BJ (cell line): Measurements from ENCODE around the gene DAB2IP. TPM values are rescaled to one million over a fixed set of nuclear protein-coding genes. Genes with fewer than 3 reads are reported as not detected.

Experiments used
- CTCF ChIA-PET: fragments of 350-600 bp; formaldehyde crosslinking; extraction: SDS; loops from one replicate; lab custom pipeline; 2021; ENCODE audit warnings: antibody characterized with exemption, inconsistent platforms; lab: Yijun Ruan, JAX
- POLR2A ChIA-PET: fragments of 300-600 bp; sonication (Branson Sonifier 250); formaldehyde crosslinking; extraction: SDS; loops from one replicate; lab custom pipeline; 2021; ENCODE audit warnings: antibody characterized with exemption; lab: Charles Lee
- DNase-seq: peaks from one replicate; pipeline ENCODE4 v3.0.0-alpha.2; 2011; ENCODE audit warnings: low read depth
- H3K27me3 ChIP-seq: 2 replicates; pipeline ENCODE4 v1.6.0; 2011; ENCODE audit warnings: low read length; ENCODE audit not compliant: control insufficient read depth, insufficient read depth
- H3K36me3 ChIP-seq: 2 replicates; pipeline ENCODE4 v1.5.1; 2011; ENCODE audit warnings: low read length; ENCODE audit not compliant: control insufficient read depth, insufficient read depth
- H3K4me3 ChIP-seq: 2 replicates; pipeline ENCODE4 v1.5.1; 2011; ENCODE audit warnings: low read depth, mild to moderate bottlenecking, control low read depth, low read length
- polyA plus RNA-seq: library from polyadenylated mRNA; depleted of rRNA; stranded (reverse); fragments of >200 nt; gene quantifications from 2 replicates; pipeline ENCODE4 v1.2.3, GENCODE V29; 2011
- TF ChIP-seq, protein P1 (sequence below): IDR thresholded peaks from 2 replicates; pipeline ENCODE4 v1.5.1; 2011; ENCODE audit warnings: low read depth, mild to moderate bottlenecking, control low read depth, inconsistent platforms, low read length, moderate library complexity; ENCODE audit not compliant: insufficient read depth

Gene DAB2IP
- polyA plus RNA-seq, 1 experiment: 38.1 TPM

DNA sequence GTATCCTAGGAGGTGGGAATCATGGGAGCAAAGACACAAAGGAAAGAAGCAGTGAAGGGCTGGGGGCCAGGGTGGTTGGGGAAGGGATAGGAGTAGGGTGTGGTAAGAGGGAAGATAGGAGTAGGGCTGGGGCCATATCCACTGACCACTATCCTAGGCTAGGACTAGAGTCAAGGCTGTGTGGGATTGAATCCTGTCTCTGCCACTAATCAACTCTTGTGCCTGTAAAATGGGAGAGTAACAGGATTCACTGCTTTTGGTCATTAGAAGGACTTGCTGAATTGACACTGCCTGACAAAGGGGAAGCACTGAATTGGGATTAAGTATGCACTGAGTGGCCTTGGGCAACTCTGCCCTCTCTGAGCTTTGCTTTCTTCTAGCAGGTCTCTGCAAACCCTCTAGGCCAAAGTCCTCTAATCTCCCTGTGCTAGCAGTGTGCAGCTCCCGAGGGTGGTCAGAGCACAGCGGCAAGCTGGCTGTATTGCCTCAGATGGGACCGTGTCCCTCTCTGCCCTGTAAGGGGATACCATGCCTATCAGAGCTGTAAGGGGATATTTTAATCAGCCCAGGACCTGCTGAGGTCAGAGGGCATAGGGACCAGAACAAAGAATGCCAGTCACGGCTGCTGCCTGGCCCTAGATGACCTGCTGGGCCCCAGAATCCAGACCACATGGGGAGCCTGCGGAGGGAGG lies 12.4 kb upstream of the DAB2IP start:
- no peak for DNase-seq
- no peaks in the 10 kb centered on the region for H3K36me3 ChIP-seq
- H3K4me3 ChIP-seq: no peak overlapping the region
- ChIA-PET CTCF (interaction anchor here (0.6 to 3.7 kb wide), 11 partner anchors 9 to 896 kb away, joined by 3 to 11 read pairs (median 3); no protein-coding TSS in a partner anchor), POLR2A (no interaction called here)
- no peaks in the 10 kb centered on the region; the same call in 1 of the 2 replicates for H3K27me3 ChIP-seq
- TF ChIP-seq, protein P1, sequence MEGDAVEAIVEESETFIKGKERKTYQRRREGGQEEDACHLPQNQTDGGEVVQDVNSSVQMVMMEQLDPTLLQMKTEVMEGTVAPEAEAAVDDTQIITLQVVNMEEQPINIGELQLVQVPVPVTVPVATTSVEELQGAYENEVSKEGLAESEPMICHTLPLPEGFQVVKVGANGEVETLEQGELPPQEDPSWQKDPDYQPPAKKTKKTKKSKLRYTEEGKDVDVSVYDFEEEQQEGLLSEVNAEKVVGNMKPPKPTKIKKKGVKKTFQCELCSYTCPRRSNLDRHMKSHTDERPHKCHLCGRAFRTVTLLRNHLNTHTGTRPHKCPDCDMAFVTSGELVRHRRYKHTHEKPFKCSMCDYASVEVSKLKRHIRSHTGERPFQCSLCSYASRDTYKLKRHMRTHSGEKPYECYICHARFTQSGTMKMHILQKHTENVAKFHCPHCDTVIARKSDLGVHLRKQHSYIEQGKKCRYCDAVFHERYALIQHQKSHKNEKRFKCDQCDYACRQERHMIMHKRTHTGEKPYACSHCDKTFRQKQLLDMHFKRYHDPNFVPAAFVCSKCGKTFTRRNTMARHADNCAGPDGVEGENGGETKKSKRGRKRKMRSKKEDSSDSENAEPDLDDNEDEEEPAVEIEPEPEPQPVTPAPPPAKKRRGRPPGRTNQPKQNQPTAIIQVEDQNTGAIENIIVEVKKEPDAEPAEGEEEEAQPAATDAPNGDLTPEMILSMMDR: no peak

- CTCF ChIA-PET: interaction anchor here (1.0 to 3.7 kb wide), 8 partner anchors 10 to 350 kb away, joined by 3 to 11 read pairs (median 4); no protein-coding TSS in a partner anchor
- H3K4me3 ChIP-seq: no peak overlapping the region
- TF ChIP-seq, protein P1: no peak
- POLR2A ChIA-PET: no interaction called here
- no peaks in the 10 kb centered on the region for H3K36me3 ChIP-seq
- no peaks in the 10 kb centered on the region; the same call in 1 of the 2 replicates for H3K27me3 ChIP-seq
- DNase-seq: no peak
Observed at GRCh38 chr9:121639619-121640018, 11.8 kb upstream of the DAB2IP start.

DNA sequence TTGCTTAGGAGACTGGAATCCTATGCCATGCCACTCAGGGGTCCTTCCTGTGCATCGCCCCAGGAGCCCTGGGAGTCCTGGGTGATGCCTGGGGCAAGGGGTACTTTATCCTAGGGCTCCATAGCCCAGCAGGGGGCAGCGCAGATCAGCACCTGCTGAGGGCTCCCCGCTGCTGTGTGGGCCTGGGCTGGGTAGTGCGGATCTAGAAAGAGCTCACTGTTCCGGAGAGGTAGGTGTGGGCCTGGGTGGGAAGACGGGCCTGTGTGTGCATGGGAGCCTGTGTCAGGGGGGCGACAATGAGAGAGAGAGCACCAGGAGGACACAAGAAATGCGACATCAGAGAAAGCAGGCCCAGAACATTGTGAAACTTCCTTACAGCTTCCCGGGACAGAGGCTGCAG lies 11.4 kb upstream of the DAB2IP start:
- TF ChIP-seq, protein P1: peak; percentile 62
- ChIA-PET CTCF (interaction anchor here (0.8 to 3.7 kb wide), 10 partner anchors 9 to 378 kb away, joined by 3 to 11 read pairs (median 4); no protein-coding TSS in a partner anchor), POLR2A (no interaction called here)
- Histone ChIP-seq H3K4me3 (no peak overlapping the region), H3K27me3 (no peaks in the 10 kb centered on the region; the same call in 1 of the 2 replicates), H3K36me3 (no peaks in the 10 kb centered on the region)
- no peak for DNase-seq

DNA sequence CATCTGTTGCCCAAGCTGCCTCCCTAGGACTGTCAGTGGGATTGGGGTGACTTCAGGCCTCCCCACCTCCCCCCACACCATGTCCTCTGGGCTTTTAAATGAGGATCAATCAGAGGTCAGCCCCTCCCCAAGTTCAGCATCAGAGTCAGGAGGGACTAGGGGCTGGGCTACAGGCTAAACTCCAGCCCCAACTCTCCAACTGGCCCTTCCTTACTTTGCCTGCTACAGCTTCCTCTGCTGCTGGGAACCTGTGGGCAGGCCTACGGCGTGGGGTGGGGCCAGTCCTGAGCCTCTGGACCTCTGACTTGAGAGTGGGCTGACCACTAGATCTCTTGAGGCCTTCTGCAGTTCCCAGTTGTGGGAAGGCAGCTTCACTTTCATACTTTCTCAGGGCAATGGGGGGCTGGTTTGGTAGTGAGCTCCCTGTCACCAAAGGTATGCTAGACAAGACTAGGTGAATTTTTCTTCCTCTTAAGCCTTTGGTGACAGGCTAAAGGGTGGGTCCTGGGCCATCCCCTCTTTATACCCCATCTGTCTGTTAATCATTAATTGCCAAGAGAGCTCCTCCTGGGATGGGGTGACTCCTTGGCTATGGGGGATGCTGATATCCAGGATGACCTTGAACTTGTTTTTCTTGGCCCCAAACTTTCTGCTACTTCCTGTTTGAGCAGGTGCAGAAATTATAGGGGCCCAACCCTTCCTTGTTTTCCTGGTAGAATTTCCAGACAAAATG lies 10.8 kb upstream of the DAB2IP start:
- ChIA-PET CTCF (interaction anchor here (0.6 to 3.7 kb wide), 11 partner anchors 9 to 377 kb away, joined by 3 to 11 read pairs (median 4); no protein-coding TSS in a partner anchor), POLR2A (no interaction called here)
- H3K27me3 ChIP-seq: no peaks in the 10 kb centered on the region; the same call in 1 of the 2 replicates
- no peaks in the 10 kb centered on the region for H3K36me3 ChIP-seq
- no peak overlapping the region for H3K4me3 ChIP-seq
- TF ChIP-seq, protein P1: no peak
- no peak for DNase-seq

- Histone ChIP-seq H3K27me3 (no peaks in the 10 kb centered on the region; the same call in 1 of the 2 replicates), H3K4me3 (no peak overlapping the region), H3K36me3 (no peaks in the 10 kb centered on the region)
- TF ChIP-seq, protein P1: no peak
- ChIA-PET CTCF (interaction anchor here (0.6 to 3.7 kb wide), 9 partner anchors 8 to 95 kb away, joined by 3 to 11 read pairs (median 5); no protein-coding TSS in a partner anchor), POLR2A (no interaction called here)
- DNase-seq: no peak
Observed at GRCh38 chr9:121641224-121641611, 10.2 kb upstream of the DAB2IP start.
